Measurements from ENCODE around the gene GFER. TPM values are rescaled to one million over a fixed set of nuclear protein-coding genes. Genes with fewer than 3 reads are reported as not detected.

The GFER gene
- total and polyA plus RNA-seq, 2 donors (not counting 1 experiment from before 2014, with no cell fraction given) = 15.6 to 30.4 TPM

DNA sequence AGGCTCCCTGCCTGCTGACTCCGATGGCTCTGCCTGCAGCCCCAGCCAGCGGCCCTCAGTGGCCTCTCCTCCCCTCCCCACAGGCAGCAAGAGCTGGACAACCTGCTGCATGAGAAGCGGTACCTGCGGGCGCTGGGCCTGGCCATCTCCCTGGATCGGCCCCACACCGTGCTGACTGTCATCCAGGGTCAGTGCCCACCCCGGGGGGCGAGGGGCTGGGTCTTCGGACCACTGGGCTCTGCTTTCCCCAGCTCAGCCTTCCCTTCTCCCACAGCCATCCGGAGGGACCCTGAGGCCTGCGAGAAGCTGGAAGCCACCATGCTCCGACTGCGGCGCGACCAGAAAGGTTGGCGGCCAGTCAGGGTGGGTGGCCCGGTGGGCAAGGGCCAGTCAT, 6.1 kb upstream of the GFER start:
- H3K9me3 Mint-ChIP-seq (ENCODE audit: insufficient read depth) = no peaks in the 10 kb centered on the region
- no peak overlapping the region for H3K27ac Mint-ChIP-seq
- ChIA-PET CTCF (interaction anchor here (0.6 to 1.3 kb wide), 3 partner anchors 26 to 895 kb away, joined by 3 to 4 read pairs (median 4); no protein-coding TSS in a partner anchor), POLR2A (interaction anchor here (1.5 to 2.0 kb wide), 2 partner anchors 13 kb away, joined by 3 to 5 read pairs; partner anchors contain the start of gene RPS2)
- H3K36me3 ChIP-seq (replicated peaks in 1 of 2; ENCODE audit: control extremely low read depth in 1 of 2, control insufficient read depth in 1 of 2, extremely low read depth in 1 of 2, insufficient read depth in 2 of 2, low read length in 1 of 2) = peaks cover 0 to 42% of the 10 kb centered on the region in 2 experiments
- H3K4me3 Mint-ChIP-seq = no peak overlapping the region
- ATAC-seq (ENCODE audit: low read depth) (no peak), DNase-seq (no peak)
- peaks cover 41% of the 10 kb centered on the region for H4K20me1 ChIP-seq (ENCODE audit: control insufficient read depth, insufficient read depth, low read length, poor library complexity, severe bottlenecking)
- peaks cover 11% of the 10 kb centered on the region for H3K4me1 Mint-ChIP-seq
- no peak overlapping the region for H3K27ac ChIP-seq (ENCODE audit: low read length in 2 of 2)
- H3K4me3 ChIP-seq (ENCODE audit: control extremely low read depth in 1 of 5, extremely low read depth in 1 of 5, insufficient read depth in 1 of 5, low read depth in 2 of 5, low read length in 4 of 5) = no peak overlapping the region
- H3K4me2 ChIP-seq (replicated peaks; ENCODE audit: low read depth, low read length, poor library complexity, severe bottlenecking) = no peak overlapping the region
- H3K27me3 ChIP-seq (replicated peaks in 1 of 4; ENCODE audit: control extremely low read depth in 1 of 4, control insufficient read depth in 3 of 4, insufficient read depth in 4 of 4, low read length in 3 of 4) = peaks cover 0 to 63% (median 18%) of the 10 kb centered on the region in 4 experiments
- no peak for TF ChIP-seq EZH2 (IDR thresholded peaks at IDR 0.05; ENCODE audit: borderline replicate concordance, insufficient read depth, low read depth, low read length, poor library complexity, severe bottlenecking)
- TF ChIP-seq, protein P1, sequence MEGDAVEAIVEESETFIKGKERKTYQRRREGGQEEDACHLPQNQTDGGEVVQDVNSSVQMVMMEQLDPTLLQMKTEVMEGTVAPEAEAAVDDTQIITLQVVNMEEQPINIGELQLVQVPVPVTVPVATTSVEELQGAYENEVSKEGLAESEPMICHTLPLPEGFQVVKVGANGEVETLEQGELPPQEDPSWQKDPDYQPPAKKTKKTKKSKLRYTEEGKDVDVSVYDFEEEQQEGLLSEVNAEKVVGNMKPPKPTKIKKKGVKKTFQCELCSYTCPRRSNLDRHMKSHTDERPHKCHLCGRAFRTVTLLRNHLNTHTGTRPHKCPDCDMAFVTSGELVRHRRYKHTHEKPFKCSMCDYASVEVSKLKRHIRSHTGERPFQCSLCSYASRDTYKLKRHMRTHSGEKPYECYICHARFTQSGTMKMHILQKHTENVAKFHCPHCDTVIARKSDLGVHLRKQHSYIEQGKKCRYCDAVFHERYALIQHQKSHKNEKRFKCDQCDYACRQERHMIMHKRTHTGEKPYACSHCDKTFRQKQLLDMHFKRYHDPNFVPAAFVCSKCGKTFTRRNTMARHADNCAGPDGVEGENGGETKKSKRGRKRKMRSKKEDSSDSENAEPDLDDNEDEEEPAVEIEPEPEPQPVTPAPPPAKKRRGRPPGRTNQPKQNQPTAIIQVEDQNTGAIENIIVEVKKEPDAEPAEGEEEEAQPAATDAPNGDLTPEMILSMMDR (IDR thresholded peaks at IDR 0.05) = no peak
- peaks cover 4 to 16% of the 10 kb centered on the region in 2 donors for H3K4me1 ChIP-seq (ENCODE audit: control insufficient read depth in 2 of 2, insufficient read depth in 2 of 2, low read length in 2 of 2)
- peaks cover 0 to 6% (median 0%) of the 10 kb centered on the region in 3 donors for H3K9me3 ChIP-seq (ENCODE audit: control extremely low read depth in 1 of 3, control insufficient read depth in 2 of 3, insufficient read depth in 1 of 3, low read length in 2 of 3)
- H3K27me3 Mint-ChIP-seq = peaks cover 2% of the 10 kb centered on the region
- peaks cover 21% of the 10 kb centered on the region for H3K79me2 ChIP-seq (ENCODE audit: control insufficient read depth, insufficient read depth, low read length)
- no peak overlapping the region for H3K9ac ChIP-seq (ENCODE audit: low read length)
- H2AFZ ChIP-seq (ENCODE audit: insufficient read depth, low read depth, low read length, poor library complexity, severe bottlenecking) = no peak overlapping the region
- intact Hi-C loops (cut with micrococcal nuclease) = no loop called here
- WGBS (ENCODE audit: insufficient coverage) = over 99% methylated on average over 18 of the region's 18 CpGs

DNA sequence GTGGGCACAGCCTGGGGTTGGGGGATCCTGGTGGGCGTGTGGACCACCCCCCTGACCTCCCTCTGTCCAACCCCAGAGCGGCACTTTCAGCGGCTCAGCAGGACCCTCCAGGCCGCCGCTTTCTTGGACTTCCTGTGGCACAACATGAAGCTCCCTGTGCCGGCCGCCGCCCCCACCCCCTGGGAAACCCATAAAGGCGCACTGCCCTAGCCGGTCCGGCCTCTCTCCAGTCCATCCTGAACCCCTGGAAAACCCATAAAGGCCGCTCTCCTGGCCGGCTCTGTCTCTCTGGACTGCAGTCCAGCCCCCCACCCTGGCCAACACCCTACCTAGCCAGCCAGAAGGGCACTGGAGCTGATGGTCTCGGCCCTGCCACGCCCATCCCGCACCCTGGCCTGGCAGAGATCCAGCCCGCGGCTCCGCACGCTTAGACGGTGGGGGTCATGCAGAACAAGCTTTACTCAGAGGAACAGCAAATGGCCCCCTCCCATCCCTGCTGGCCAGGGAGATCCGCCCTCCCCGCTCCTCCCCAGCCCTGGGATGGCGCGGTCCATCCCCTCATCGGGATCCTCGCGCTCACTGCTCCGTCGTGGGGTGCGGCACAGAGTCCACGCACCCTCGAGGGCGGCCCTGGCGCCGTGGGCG, 5.4 kb upstream of the GFER start:
- no peaks in the 10 kb centered on the region for H3K9me3 Mint-ChIP-seq (ENCODE audit: insufficient read depth)
- DNase-seq = no peak
- H3K4me1 Mint-ChIP-seq = peaks cover 12% of the 10 kb centered on the region
- Histone ChIP-seq H3K36me3 (replicated peaks in 1 of 2; ENCODE audit: control extremely low read depth in 1 of 2, control insufficient read depth in 1 of 2, extremely low read depth in 1 of 2, insufficient read depth in 2 of 2, low read length in 1 of 2) (peaks cover 0 to 42% of the 10 kb centered on the region in 2 experiments), H3K4me1 (ENCODE audit: control insufficient read depth in 2 of 2, insufficient read depth in 2 of 2, low read length in 2 of 2) (peaks cover 8 to 22% of the 10 kb centered on the region in 2 donors), H3K9ac (ENCODE audit: low read length) (no peak overlapping the region), H3K27me3 (replicated peaks in 1 of 4; ENCODE audit: control extremely low read depth in 1 of 4, control insufficient read depth in 3 of 4, insufficient read depth in 4 of 4, low read length in 3 of 4) (peaks cover 0 to 65% (median 20%) of the 10 kb centered on the region in 4 experiments), H4K20me1 (ENCODE audit: control insufficient read depth, insufficient read depth, low read length, poor library complexity, severe bottlenecking) (peaks cover 35% of the 10 kb centered on the region), H3K4me2 (replicated peaks; ENCODE audit: low read depth, low read length, poor library complexity, severe bottlenecking) (no peak overlapping the region), H3K4me3 (ENCODE audit: control extremely low read depth in 1 of 5, extremely low read depth in 1 of 5, insufficient read depth in 1 of 5, low read depth in 2 of 5, low read length in 4 of 5) (no peak overlapping the region), H3K9me3 (ENCODE audit: control extremely low read depth in 1 of 3, control insufficient read depth in 2 of 3, insufficient read depth in 1 of 3, low read length in 2 of 3) (peaks cover 0 to 6% (median 0%) of the 10 kb centered on the region in 3 donors), H3K27ac (ENCODE audit: low read length in 2 of 2) (no peak overlapping the region), H2AFZ (ENCODE audit: insufficient read depth, low read depth, low read length, poor library complexity, severe bottlenecking) (no peak overlapping the region), H3K79me2 (ENCODE audit: control insufficient read depth, insufficient read depth, low read length) (peaks cover 14% of the 10 kb centered on the region)
- POLR2A ChIA-PET = interaction anchor here (1.5 to 2.0 kb wide), 2 partner anchors 13 to 14 kb away, joined by 3 to 5 read pairs; partner anchors contain the start of gene RPS2
- ATAC-seq (ENCODE audit: low read depth) = no peak
- CTCF ChIA-PET = interaction anchor here (0.6 to 1.0 kb wide), 2 partner anchors 43 to 894 kb away, joined by 3 to 4 read pairs; no protein-coding TSS in a partner anchor
- peaks cover 6% of the 10 kb centered on the region for H3K27me3 Mint-ChIP-seq
- H3K27ac Mint-ChIP-seq = no peak overlapping the region
- WGBS (ENCODE audit: insufficient coverage) = 92% methylated on average over 29 of the region's 37 CpGs
- TF ChIP-seq EZH2 (IDR thresholded peaks at IDR 0.05; ENCODE audit: borderline replicate concordance, insufficient read depth, low read depth, low read length, poor library complexity, severe bottlenecking) = no peak
- TF ChIP-seq, protein P1 (IDR thresholded peaks at IDR 0.05) = no peak
- H3K4me3 Mint-ChIP-seq = no peak overlapping the region
- intact Hi-C loops (cut with micrococcal nuclease) = no loop called here
